Caco-2 (cell line): ENCODE measurements around the gene INHA. TPM values are rescaled to one million over a fixed set of nuclear protein-coding genes. Genes with fewer than 3 reads are reported as not detected.
A peak's percentile ranks its signal among the peaks of the same experiment; 100 is the strongest.

Experiments
- BruUV-seq: library from RNA; stranded (reverse); fragments of 400-500 nt; replicated peaks from 2 replicates; lab custom pipeline; 2021; lab: Mats Ljungman, UMichigan
- CTCF ChIA-PET: fragments of 300-600 bp; sonication (Branson Sonifier 250); formaldehyde crosslinking; loops from one replicate; lab custom pipeline; 2022; ENCODE audit warnings: antibody characterized with exemption; lab: Charles Lee
- POLR2A ChIA-PET: fragments of 300-600 bp; sonication (Branson Sonifier 250); formaldehyde crosslinking; loops from one replicate; lab custom pipeline; 2022; ENCODE audit warnings: antibody characterized with exemption; lab: Charles Lee
- DNase-seq, 2 experiments: peaks; one replicate each; pipeline versions ENCODE4 v3.0.0 to v3.0.0-alpha.2; 2020 to 2022
- H3K27me3 ChIP-seq: replicated peaks from 2 replicates; pipeline ENCODE4 v1.6.0; 2011; ENCODE audit warnings: low read length; ENCODE audit not compliant: control insufficient read depth, insufficient read depth
- H3K36me3 ChIP-seq: 2 replicates; pipeline ENCODE4 v1.5.1; 2011; ENCODE audit warnings: low read length; ENCODE audit not compliant: control insufficient read depth, insufficient read depth
- H3K4me1 ChIP-seq: fragments of 250-450 bp; sonication (Bioruptor Pico); 2 replicates; pipeline ENCODE4 v1.5.1; 2020; ENCODE audit warnings: mild to moderate bottlenecking
- H3K4me3 ChIP-seq: 2 replicates; pipeline ENCODE4 v1.5.1; 2011; ENCODE audit warnings: low read depth, mild to moderate bottlenecking, control low read depth, low read length
- H3K9me3 ChIP-seq: fragments of 250-450 bp; sonication (Bioruptor Pico); 2 replicates; pipeline ENCODE4 v1.5.1; 2020; ENCODE audit warnings: mild to moderate bottlenecking, moderate library complexity
- H3K27ac Mint-ChIP-seq: one replicate; pipeline ENCODE4 v1.8.0; 2022; ENCODE audit warnings: mixed read lengths; ENCODE audit not compliant: unreplicated experiment
- H3K27me3 Mint-ChIP-seq: one replicate; pipeline ENCODE4 v1.8.0; 2022; ENCODE audit warnings: mixed read lengths; ENCODE audit not compliant: insufficient read depth, unreplicated experiment
- H3K36me3 Mint-ChIP-seq: one replicate; pipeline ENCODE4 v1.8.0; 2022; ENCODE audit warnings: mild to moderate bottlenecking, mixed read lengths; ENCODE audit not compliant: insufficient read depth, unreplicated experiment
- H3K4me1 Mint-ChIP-seq: one replicate; pipeline ENCODE4 v1.8.0; 2022; ENCODE audit warnings: low read depth, mixed read lengths; ENCODE audit not compliant: unreplicated experiment
- H3K4me3 Mint-ChIP-seq: one replicate; pipeline ENCODE4 v1.8.0; 2022; ENCODE audit warnings: mild to moderate bottlenecking, moderate library complexity, mixed read lengths; ENCODE audit not compliant: unreplicated experiment
- H3K9me3 Mint-ChIP-seq: one replicate; pipeline ENCODE4 v1.8.0; 2022; ENCODE audit warnings: mixed read lengths; ENCODE audit not compliant: unreplicated experiment
- CTCF ChIP-seq, 2 experiments: fragments of 200-600 bp in 1 of 2; IDR thresholded peaks; 1 replicate in 1 of 2; 2 replicates in 1 of 2; pipeline versions ENCODE4 v1.5.1 to v1.8.0; 2011 to 2022; ENCODE audit warnings: antibody characterized with exemption in 1 of 2, control low read depth in 1 of 2, inconsistent platforms in 1 of 2, low read depth in 1 of 2, low read length in 1 of 2, mild to moderate bottlenecking in 1 of 2, moderate library complexity in 1 of 2; ENCODE audit not compliant: insufficient read depth in 1 of 2, severe bottlenecking in 1 of 2, unreplicated experiment in 1 of 2
- intact Hi-C: fragments of 100-400 bp; cut with micrococcal nuclease; formaldehyde crosslinking; loops from one replicate; pipeline ENCODE4 v1.10.0; 2022; ENCODE audit not compliant: unreplicated experiment
- total RNA-seq: library from RNA; stranded (reverse); gene quantifications from 2 replicates; pipeline ENCODE4 v1.2.3, GENCODE V29; 2022

The INHA gene
- total RNA-seq, 1 experiment from 2014 or later, result 1.5 TPM

GRCh38 chr2:219549619-219550018, 22.5 kb upstream of the INHA start:
- Mint-ChIP-seq H3K4me1 (peaks cover 7% of the 10 kb centered on the region), H3K27ac (no peak overlapping the region), H3K27me3 (no peaks in the 10 kb centered on the region), H3K36me3 (peaks cover 6% of the 10 kb centered on the region), H3K9me3 (no peaks in the 10 kb centered on the region), H3K4me3 (no peak overlapping the region)
- H3K36me3 ChIP-seq, result no peaks in the 10 kb centered on the region; the same call in 1 of the 2 replicates
- H3K4me1 ChIP-seq, result peaks cover 9% of the 10 kb centered on the region
- POLR2A ChIA-PET, result no interaction called here
- TF ChIP-seq CTCF (IDR thresholded peaks at IDR 0.05; ENCODE audit: insufficient read depth in 1 of 2, low read depth in 1 of 2, low read length in 1 of 2, severe bottlenecking in 1 of 2, unreplicated experiment in 1 of 2), result no peak
- CTCF ChIA-PET, result interaction anchor here (1.9 kb wide), 1 partner anchor 11 kb away, joined by 7 read pairs; no protein-coding TSS in a partner anchor
- no peak overlapping the region for H3K4me3 ChIP-seq
- DNase-seq, result no peak
- intact Hi-C loops, result no loop called here
- no TSS peak for BruUV-seq
- no peaks in the 10 kb centered on the region for H3K27me3 ChIP-seq
- H3K9me3 ChIP-seq, result no peaks in the 10 kb centered on the region

- H3K4me3 ChIP-seq, result peak overlapping the region; percentile 87
- no peaks in the 10 kb centered on the region; the same call in 1 of the 2 replicates for H3K36me3 ChIP-seq
- Mint-ChIP-seq H3K27ac (peak overlapping the region; percentile 35), H3K27me3 (no peaks in the 10 kb centered on the region), H3K9me3 (no peaks in the 10 kb centered on the region), H3K36me3 (peaks cover 5% of the 10 kb centered on the region), H3K4me1 (no peaks in the 10 kb centered on the region), H3K4me3 (peak overlapping the region; percentile 79)
- peaks cover 4% of the 10 kb centered on the region for H3K4me1 ChIP-seq
- DNase-seq, result no peak
- ChIA-PET POLR2A (interaction anchor here (0.7 to 1.0 kb wide), 3 partner anchors 10 to 138 kb away, joined by 3 to 9 read pairs (median 3); no protein-coding TSS in a partner anchor), CTCF (interaction anchor here (0.6 to 2.0 kb wide), 5 partner anchors 8 to 138 kb away, joined by 3 to 9 read pairs (median 5); partner anchors contain the start of genes CHPF and TMEM198)
- no peak for TF ChIP-seq CTCF (IDR thresholded peaks at IDR 0.05; ENCODE audit: insufficient read depth in 1 of 2, low read depth in 1 of 2, low read length in 1 of 2, severe bottlenecking in 1 of 2, unreplicated experiment in 1 of 2)
- BruUV-seq, result no TSS peak
- no peaks in the 10 kb centered on the region for H3K27me3 ChIP-seq
- intact Hi-C loops, result loop anchor here (1.0 kb wide), 2 partner anchors 8 to 91 kb away; partner anchors contain the start of gene CHPF
- no peaks in the 10 kb centered on the region for H3K9me3 ChIP-seq
Observed at GRCh38 chr2:219551441-219552381, 20.4 kb upstream of the INHA start.
